ENCODE measurements around the gene PXK.

The PXK gene

DNA sequence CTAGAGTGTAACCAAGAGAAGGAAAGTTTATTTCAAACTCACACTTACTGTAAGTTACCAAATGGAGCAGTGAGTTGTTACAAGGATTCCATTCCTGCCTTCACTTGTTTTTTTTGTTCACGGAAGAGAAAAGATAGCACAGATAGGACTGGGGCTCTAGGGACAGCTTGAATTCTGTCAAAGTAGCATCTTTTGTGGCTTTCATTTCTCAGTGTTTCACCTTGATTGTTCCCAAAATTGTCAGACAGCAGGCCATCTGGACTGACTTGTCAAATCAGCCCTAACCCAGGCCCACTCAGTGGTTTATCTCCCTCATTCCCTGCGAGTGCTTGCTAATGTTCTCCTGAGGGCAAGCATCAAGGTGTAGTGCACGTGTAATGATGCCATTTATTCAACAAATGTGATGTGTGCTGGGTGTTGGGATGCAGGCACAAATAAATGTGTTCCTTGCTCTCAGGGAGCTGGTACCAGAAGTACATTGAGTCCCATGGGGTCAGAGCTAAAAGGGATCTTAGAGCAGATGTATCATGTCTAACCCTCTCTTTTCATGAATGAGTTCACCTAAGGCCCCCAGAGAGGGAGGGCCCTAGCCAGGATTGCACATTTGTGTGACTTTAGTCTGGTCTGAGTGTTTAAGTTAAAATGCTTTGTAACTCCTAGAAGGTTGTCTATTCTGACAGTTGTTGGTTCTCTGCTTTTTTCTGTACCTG, 51.8 kb downstream of the PXK start:
- DNase-seq, result no peak

DNA sequence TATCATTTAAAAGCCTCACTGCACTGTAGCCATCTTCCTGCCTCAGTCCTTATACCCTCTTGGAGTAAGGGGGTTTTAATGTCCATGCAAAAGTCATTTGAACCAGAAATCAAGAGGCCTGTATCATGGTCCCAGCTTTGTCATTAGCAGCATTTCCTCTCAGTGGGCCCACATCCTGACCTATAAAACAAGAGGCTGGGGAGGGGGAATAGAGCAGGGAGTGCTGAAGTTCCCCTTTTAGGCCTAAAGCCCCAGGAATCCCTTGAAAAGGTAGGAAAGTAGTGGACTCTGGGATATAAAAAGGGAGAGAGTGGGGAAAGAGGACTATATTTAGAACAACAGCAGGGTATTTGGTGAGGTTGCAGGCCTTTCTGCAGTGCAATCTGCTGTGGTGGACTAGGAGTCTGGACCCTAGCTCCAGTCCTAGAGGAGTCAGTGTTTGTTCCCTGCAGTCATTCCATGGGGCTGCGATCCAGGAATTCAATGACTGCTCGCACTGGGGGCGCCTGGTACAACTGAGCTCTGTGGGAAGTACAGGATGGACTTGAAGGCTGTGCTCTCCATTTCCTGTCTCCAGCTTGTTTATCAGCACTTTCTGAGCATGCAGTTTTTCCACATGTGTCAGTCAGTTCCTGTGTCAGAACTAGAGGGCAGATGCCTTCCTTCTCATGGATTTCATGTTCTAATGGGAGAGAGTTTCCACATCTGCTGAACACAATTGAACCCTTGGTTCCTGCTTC, 54.1 kb downstream of the PXK start:
- no peak for DNase-seq

DNA sequence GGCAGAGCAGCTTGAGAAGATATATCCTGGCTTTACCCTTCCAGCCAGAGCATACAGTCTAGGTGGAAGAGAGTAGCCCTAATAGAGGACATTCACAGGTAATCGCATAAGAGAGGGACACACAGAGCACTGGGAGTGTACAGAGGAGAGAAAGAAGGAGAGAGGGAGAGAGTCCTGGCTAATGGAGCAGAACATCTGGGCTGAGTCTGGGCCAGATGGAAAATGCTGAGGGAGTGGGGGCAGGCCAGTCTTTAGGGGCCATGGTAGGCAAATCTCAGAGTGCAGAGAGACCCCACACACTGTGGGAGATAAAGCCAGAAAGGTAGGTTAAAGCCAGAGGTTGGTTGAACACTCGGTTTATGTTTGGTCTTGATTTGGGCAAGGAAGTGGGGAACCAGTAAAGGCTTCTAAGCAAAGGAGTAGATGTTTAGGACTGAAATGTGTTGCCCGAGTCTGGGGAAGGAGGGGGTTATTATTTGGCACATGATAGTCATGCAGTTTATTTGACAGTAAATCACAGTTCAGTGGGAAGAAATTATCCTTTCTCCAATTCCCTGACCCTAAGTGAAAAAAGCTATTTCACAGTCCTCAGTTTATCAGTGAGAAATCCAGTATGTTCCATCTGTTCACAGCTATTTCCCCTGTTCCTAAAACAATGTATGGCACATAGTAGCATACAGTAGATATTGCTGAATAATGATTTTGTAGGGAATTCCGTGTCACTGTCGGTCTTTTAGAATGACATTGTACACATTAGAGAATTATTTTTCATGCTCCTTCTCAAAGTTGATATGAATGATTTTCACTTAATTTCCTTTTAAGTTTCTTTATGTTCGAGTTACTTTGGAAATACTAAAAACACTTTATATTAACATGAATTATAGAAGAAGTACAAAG, 55.2 kb downstream of the PXK start:
- DNase-seq, result no peak

DNA sequence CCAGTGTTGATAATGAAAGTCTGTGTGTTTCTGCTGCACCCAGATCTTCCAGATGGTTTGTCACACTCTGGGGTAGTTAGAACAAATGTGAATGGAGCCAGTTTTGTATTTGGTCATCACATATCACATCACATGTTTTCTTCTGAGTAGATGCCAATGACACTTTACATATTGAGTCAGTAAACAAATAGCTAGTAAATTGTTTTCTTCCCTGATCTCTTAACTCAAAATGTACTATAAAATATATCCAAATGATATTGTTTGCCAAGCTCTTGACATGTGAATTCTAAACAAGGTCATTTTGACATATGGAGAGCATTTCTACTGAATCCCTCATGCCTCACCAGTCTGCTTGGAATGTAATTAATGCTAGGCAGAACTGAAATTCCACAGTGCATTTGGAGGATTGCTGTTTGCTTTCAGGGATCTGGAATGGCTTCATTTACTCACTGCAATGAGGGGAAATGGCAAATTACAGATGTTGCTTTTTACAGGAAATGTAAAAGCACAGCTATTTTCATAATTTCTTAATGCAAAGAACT, 55.9 kb downstream of the PXK start:
- no peak for DNase-seq

DNA sequence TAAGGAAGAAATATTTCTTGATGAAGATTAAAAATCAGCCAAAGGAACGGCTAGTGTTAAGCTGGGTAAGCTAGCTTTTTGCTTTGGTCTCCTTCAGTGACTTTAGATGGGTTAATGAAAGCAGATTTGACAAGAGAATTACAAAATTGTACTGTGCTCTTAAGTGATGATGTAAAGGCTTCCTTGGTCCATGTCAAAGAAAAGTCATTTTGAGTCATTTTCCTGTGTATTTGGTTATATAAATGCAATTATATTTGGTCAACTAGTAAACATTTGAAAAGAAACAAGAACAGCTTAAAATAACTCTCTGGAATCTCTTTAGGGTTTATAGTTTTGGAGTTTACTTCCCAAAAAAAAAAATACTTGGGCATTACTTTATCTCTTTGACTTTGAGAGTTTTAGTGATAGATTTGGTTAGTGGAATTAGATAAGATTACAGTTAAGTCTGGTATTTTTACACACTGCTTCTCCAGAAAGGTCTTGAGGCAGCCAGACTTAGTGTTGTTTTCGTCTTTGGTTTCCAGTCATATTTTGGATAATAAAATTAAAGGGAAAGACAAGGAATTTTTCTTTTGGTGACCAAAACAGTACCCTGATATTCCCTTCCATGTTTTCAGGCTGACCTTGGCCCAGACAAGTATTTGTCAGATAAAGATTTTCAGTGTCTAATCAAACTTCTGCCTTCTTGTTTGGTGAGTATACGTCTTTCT, 58.6 kb downstream of the PXK start:
- no peak for DNase-seq

DNA sequence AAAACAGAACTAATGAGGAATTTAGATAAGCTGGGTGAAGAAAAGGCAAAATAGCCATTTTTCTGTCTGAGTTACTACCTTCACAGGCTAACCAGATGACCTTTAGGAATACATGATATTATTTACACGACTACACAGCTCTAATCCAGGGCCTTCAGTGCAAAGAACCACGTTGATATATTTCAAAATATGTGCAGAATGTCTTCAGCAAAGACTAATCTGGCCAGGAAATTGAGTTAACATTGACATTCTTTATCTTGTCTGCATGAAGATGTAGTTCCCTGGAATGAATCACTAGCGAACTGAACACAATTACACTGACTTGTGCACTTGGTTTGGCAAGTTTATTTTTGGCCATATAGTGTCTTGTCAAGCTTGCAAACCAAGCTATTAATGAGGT, 59.5 kb downstream of the PXK start:
- DNase-seq, result no peak

DNA sequence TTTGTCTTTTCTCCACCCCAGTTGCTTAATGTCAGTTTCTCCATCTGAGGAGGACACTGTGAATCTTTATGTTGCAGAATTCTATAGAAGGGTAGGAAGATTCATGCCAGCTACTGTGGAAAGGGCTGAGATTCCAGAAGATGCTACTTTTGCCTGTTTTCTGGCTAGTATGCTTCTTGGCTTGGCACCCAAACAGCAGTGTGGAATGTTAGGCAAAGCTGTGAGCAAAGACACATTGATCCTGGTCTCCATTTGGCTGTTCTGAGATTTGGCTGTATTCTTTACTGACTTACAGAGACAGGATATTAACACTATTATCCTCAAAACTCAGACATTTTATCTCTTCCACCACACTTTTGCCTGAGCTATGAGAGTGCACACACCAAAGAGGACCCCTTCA, 61.6 kb downstream of the PXK start:
- DNase-seq, result no peak

DNA sequence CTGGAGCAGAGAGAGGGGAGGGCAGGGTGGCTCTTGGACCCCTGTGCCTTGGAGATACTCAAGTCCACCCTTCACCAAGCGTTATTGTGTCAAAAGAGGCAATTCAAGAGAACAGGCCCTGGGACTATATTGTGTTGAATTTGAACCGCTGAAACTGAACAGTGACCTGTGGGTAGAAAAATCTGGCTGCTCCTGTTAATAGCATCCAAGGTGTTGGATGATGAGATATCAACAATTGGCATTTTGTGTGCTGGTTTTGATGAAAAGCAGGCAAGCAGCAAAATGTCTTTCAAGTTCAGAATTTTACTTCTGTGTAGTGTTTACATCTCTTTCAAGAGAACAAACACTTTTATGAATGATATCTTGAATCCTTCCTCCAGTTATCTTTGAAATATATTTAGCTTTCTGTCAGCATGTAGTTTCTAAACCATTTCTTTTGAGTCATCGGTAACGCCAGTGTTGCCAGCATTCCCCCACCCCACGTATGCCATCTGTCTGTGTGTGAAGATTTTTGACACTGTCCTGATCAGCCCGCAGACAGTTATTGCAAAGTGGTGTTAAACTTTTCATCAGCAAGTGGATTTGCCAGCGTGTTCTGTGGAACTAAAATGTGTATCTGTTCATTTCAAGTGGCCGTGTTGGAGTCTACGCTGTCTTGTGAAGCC, 66.1 kb downstream of the PXK start:
- no peak for DNase-seq

DNA sequence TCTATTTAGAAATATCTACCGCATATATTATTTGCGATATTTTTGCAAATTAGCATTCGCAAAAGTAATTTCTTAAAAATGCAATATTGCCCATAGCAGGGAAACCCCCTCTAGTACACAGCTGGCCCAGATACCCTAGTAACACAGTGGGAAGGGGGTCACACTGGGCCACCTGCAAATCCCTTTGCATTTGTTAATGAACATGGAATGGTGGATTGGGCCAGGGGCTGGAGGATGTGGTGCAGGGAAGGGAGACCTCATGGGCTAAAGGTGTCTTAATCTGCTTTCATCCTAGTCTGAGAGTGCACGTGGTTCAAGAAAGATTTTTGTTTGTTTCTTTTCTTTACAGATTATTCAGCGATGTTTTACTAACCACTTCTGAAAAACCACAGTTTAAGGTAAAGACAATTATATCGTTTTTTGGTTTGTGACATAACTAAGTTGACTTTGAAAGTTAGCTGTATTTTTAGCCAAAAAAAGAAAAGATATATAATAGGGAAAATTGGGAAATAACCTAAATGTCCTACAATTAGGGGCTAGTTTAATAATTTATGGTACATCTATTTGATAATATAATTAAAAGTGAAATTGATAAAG, 70.9 kb downstream of the PXK start:
- no peak for DNase-seq

DNA sequence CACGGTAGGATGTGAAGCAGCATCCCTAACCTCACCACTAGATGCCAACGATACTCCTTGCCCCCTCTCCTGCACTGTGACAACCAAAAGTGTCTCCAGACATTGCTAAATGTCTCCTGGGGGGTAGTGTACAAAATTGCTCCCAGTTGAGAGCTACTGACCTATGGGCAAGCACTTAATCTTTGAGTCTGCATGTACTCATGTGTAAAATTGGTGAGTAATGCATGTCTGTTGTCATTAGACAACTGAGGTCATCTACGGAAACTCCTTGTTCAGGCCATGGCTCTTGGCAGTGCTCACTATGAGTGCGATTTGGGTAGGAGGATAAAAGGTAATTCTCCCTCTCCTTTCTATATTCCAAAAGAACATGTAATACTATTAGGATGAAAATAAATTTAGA, 71.7 kb downstream of the PXK start:
- no peak for DNase-seq

DNA sequence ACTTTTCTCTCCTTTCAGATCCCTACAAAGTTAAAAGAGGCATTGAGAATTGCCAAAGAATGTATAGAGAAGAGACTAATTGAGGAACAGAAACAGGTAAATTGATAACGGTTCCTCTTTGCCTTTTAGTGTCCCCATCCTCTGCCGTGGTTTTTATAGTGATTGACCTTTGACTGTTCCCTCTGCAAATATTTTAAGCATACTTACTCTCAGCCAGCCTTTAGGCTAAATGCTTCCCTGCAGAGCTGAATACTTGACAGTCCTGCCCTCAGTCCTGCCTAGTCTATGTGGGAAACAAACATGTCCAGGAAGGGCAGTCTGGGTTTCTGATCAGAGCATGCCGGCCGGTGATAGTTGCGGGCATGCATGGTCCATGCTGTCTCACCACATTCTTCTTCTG, 76.2 kb downstream of the PXK start:
- no peak for DNase-seq

DNA sequence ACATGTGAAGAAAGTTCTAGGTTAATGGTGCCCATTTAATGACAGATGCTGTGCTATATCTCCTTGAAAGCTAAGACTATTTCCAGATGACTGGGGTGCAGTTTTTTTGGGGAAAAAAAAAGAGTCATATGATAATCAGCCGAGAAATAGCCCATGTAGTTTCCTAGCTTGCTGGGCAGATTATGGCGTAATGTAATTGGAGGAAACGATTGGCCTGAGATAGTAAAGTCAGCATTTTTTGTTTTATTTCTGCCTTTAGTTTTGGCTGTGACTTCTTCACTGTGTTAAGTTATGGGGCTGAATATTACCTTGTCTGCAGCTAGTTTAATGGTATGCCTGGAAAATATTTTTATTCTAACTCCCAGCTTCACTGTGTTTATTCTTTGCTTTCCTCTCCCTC, 77.0 kb downstream of the PXK start:
- DNase-seq, result no peak

DNA sequence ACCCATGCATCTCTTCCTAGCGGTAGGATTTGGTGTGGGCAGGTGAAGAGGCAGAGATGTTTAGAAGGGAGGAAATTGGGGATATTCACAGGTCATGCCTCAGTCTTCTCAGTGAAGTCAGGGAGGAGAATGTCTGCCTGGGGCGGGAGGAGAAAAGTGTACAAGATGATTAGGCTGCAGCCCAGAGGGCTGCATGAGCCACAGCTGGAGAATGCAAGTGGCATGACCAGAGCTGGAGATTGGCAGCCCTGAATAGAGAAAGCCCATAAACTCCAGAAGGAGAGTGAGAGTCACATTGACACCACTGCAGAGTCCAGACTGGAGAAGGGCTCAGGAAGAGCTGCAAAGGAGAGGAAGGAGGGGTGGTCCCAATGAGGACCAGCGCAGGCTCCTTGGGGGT, 78.3 kb downstream of the PXK start:
- DNase-seq, result no peak

DNA sequence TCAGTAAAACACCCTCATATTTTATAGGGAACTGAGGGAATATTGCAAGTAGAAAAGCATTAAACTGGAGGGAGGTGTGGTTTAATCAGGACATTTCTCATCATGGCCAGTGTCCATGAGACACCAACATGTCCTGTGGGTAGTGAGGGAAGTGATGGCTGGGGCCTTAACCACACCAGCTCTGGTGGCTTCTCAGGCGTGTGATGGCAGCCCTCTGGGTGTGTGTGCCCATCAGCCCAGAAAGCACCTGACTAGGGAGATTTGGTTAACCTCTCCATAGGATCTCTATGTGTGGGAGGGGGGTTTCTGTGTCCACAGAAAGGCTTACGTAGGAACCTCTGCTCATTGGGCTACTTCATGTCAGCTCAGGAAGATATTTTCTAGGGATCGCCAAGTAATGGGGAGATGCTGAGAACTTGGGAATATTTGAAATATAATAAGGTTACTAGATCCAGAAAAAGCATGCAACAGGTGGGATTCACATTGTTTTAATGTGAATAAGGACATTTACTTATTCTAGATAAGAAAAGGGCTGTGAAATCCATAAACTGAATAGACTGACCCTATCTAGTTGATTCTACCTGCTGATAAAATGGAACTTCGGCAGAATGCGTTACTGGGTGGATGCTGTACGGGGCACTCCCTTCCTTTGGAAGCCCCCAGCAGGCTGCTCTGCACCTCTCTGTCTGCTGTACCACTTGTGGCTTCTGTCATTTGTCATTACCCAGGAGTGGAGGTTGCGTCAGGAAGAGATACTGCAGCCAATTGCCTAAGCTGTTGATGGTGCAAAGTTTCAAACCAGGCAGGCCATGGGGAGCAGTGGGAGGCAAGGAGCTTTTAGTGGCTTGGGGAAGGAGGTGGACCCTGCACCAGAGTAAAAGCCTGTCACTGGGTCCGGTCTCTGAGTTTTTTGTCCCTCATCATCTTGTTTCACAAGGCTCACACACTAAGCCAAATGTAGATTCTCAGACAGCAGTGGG, 79.4 kb downstream of the PXK start:
- no peak for DNase-seq

DNA sequence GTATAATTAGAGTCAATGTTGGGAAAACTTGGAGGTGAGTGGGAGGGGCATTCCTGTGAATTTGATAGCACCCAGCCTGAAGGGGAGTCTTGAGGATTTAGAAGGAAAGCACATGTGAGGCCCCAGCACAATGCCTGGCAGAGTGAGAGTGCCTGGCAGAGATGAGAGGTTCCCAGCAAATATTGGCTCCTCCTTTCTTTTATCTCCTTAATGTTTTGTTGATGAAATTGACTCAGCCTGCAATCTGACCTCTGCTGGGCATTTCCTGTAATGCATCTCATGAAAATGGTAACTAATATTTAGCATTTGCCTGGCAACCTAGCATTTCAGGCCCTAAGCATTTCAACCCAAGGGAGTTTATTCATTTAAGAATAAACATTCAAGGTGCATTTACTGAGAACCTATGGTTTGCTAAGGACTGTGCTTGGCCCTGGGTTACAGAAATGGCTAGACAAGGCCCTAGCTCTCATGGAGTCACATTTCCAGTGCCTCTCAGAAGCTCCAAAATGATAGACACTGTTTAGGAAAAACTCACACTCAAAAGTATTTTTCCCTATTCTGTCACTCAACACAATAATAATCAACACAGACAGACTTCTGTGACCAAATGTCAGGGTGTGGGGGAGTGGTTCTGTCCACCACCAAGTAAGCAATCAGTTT, 82.0 kb downstream of the PXK start:
- peak; percentile 36 for DNase-seq

DNA sequence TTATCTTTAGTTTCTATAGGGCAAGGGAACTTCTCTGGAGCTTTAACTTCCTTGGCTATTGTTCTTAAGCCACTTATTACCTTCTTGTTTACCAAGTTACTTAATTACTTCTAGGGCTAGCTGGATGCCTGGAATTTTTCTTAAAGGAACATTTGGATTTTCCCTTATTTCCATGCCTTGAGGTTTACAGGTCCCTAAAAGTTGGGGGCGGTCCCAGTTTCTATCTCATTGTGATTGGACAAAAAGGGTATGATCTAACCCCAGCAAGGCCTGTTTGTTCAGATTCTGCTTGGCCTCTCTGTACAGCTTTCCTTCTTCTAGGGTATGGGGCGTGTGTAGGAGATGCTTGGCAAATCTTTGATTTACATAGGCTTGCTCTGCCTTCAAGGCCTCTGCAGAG, 83.5 kb downstream of the PXK start:
- DNase-seq, result no peak

DNA sequence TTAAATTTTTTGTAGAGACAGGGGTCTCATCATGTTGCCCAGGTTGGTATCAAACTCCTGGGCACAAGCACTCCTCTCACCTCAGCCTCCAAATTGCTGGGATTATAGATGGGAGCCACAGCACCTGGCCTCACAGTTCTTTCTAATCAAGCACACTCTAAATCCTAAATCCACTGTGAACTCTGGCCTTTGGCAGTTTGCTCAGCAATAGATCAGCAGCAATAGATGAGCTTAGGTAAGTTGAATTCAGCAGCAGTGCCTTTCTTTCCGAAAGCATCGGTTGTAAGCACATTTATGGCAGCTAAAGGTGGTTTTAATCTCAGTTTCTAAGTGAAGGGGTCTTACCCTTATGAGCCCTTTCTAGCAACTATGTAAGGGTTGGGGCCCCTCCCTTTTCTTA, 84.4 kb downstream of the PXK start:
- no peak for DNase-seq

DNA sequence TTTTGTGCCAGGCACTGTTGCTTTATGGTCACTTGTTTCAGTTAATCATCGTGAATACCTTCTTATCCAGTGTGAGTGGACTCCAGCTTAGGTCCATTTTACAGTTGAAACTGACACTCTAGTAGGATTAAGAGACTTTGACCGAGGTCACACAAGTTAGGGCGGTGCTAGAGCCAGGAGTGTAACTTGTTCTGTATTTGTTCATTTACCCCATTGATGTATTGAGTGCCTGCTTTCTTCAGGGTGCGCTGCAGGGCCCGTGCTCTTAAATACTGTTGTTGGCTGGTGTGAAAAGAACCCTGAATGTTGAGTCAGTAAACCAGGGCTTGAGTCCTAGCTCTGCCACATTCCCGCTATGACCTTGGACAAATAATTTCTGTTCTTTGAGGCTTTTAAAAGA, 85.5 kb downstream of the PXK start:
- no peak for DNase-seq

DNA sequence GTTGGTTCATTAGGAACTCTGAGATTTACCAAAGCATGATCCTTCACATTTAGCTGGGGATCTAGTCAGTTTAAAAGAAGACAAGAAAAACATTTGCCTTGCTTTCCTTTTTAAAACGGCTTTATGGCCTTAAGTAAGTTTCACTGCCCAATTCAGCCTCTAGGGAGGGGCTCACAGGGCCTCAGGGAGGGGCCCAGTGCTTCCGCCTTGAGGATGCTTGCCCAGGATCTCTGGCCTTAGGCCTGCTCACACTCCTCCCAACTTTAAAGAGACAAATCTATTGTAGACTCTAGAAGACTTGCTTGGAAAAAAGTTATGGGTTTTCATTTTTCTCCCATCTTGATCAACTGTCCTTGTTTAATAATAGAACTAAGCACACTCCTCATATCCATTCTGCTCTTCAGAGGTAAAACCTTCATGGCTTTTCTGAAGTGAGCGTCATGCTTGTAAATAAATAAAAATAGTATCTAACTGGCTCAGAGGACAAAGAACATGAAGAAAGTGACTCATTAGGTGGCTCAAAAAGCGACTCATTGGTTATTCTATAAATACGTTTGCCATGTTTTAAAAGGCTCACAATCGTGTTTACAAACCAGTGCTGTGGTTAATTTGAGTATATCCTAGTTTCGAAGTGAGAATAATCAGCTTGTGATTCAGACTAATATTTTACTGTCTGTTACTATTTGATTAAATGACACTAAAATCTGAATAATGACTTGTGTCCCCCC, 87.3 kb downstream of the PXK start:
- no peak for DNase-seq

Measured in activated CD4-positive, alpha-beta T cell treated with anti-CD3 and anti-CD28 coated beads, Interleukin-2, amount 50 U/mL, for 1 hour (primary cell).